SK-N-SH (cell line): ENCODE data around the gene C9orf72. TPM values are rescaled to one million over a fixed set of nuclear protein-coding genes. Genes with fewer than 3 reads are reported as not detected.

Source experiments
- CTCF ChIA-PET: fragments of 300-600, 350-600 bp; formaldehyde crosslinking; extraction: SDS; loops from one replicate; lab custom pipeline; 2021; lab: Yijun Ruan, JAX
- POLR2A ChIA-PET: fragments of 350-600 bp; sonication (Branson Sonifier 250); formaldehyde crosslinking; extraction: SDS; loops from one replicate; lab custom pipeline; 2020; ENCODE audit warnings: antibody characterized with exemption, inconsistent platforms; lab: Yijun Ruan, JAX
- DNase-seq: peaks from one replicate; pipeline ENCODE4 v3.0.0; 2012
- H2AFZ ChIP-seq: fragments of 200-600 bp; sonication (generic); 2 replicates; pipeline ENCODE4 v1.8.1; 2016; ENCODE audit warnings: antibody characterized with exemption, mild to moderate bottlenecking, low read depth
- H3F3A ChIP-seq: fragments of 200-600 bp; sonication (generic); replicated peaks from 2 replicates; pipeline ENCODE3; 2016; ENCODE audit warnings: antibody characterized with exemption, mild to moderate bottlenecking; ENCODE audit not compliant: insufficient read depth
- H3K27ac ChIP-seq, 2 experiments: fragments of 200-500 bp in 1 of 2; fragments of 200-600 bp in 1 of 2; sonication (Bioruptor generic) in 1 of 2; sonication (generic), shearing (Covaris generic) in 1 of 2; 2 replicates each; pipeline versions ENCODE4 v1.5.1 to v1.6.1; 2014 to 2016; ENCODE audit warnings: low read depth in 2 of 2, inconsistent platforms in 1 of 2, low read length in 1 of 2, mild to moderate bottlenecking in 1 of 2, mixed read lengths in 1 of 2
- H3K27me3 ChIP-seq: fragments of 200-600 bp; sonication (generic), shearing (Covaris generic); 2 replicates; pipeline ENCODE4 v1.6.1; 2016; ENCODE audit warnings: mixed run types; ENCODE audit not compliant: insufficient read depth
- H3K36me3 ChIP-seq, 2 experiments: fragments of 200-500 bp in 1 of 2; fragments of 200-600 bp in 1 of 2; sonication (Bioruptor generic) in 1 of 2; sonication (generic) in 1 of 2; replicated peaks in 1 of 2; 2 replicates each; pipeline versions ENCODE3 to v1.5.1; 2014 to 2016; ENCODE audit warnings: low read length in 1 of 2, mild to moderate bottlenecking in 1 of 2; ENCODE audit not compliant: insufficient read depth in 2 of 2, control insufficient read depth in 1 of 2
- H3K4me1 ChIP-seq, 2 experiments: fragments of 200-500 bp in 1 of 2; fragments of 200-600 bp in 1 of 2; sonication (Bioruptor generic) in 1 of 2; sonication (generic), shearing (Covaris generic) in 1 of 2; 2 replicates each; pipeline versions ENCODE4 v1.5.1 to v1.6.1; 2014 to 2016; ENCODE audit warnings: low read depth in 1 of 2, low read length in 1 of 2, mixed run types in 1 of 2; ENCODE audit not compliant: insufficient read depth in 2 of 2, control insufficient read depth in 1 of 2
- H3K4me2 ChIP-seq: fragments of 200-600 bp; sonication (generic), shearing (Covaris generic); 2 replicates; pipeline ENCODE4 v1.6.1; 2017; ENCODE audit warnings: mixed run types
- H3K4me3 ChIP-seq, 2 experiments: fragments of 200-500 bp in 1 of 2; fragments of 200-600 bp in 1 of 2; sonication (Bioruptor generic) in 1 of 2; sonication (generic), shearing (Covaris generic) in 1 of 2; 2 replicates each; pipeline versions ENCODE4 v1.5.1 to v1.8.1; 2014 to 2016; ENCODE audit warnings: low read depth in 2 of 2, inconsistent platforms in 1 of 2, low read length in 1 of 2, mild to moderate bottlenecking in 1 of 2, mixed read lengths in 1 of 2, moderate library complexity in 1 of 2
- H3K79me2 ChIP-seq: fragments of 200-600 bp; sonication (generic); 2 replicates; pipeline ENCODE4 v1.8.1; 2017; ENCODE audit warnings: mild to moderate bottlenecking; ENCODE audit not compliant: insufficient read depth
- H3K9ac ChIP-seq: fragments of 200-600 bp; sonication (generic); 2 replicates; pipeline ENCODE4 v1.6.1; 2017; ENCODE audit warnings: mixed run types
- H3K9me2 ChIP-seq: fragments of 200-600 bp; sonication (generic); 2 replicates; pipeline ENCODE4 v1.6.1; 2017; ENCODE audit warnings: mixed run types
- H3K9me3 ChIP-seq: fragments of 200-600 bp; sonication (generic); 2 replicates; pipeline ENCODE4 v1.6.1; 2017; ENCODE audit warnings: mixed run types, mild to moderate bottlenecking, moderate library complexity
- H4K20me1 ChIP-seq: fragments of 200-600 bp; sonication (generic); 2 replicates; pipeline ENCODE4 v1.6.1; 2017; ENCODE audit warnings: mild to moderate bottlenecking, mixed run types; ENCODE audit not compliant: insufficient read depth
- CHD2 ChIP-seq: fragments of 150-350 bp; IDR thresholded peaks from 2 replicates; pipeline ENCODE4 v1.6.1; 2018; ENCODE audit warnings: low read length; ENCODE audit not compliant: partially characterized antibody
- ELF1 ChIP-seq: IDR thresholded peaks from 2 replicates; pipeline ENCODE4 v1.4.0; 2012
- EP300 ChIP-seq, 2 experiments: IDR thresholded peaks; 2 replicates each; pipeline versions ENCODE4 v1.4.0 to v1.6.1; 2012; ENCODE audit warnings: borderline replicate concordance in 1 of 2, low read depth in 1 of 2, low read length in 1 of 2
- FOSL2 ChIP-seq: IDR thresholded peaks from 2 replicates; pipeline ENCODE4 v1.4.0; 2012; ENCODE audit warnings: low read depth, mild to moderate bottlenecking, moderate library complexity, borderline replicate concordance
- FOXM1 ChIP-seq: IDR thresholded peaks from 2 replicates; pipeline ENCODE4 v1.4.0; 2012; ENCODE audit warnings: low read depth, mild to moderate bottlenecking
- GABPA ChIP-seq: IDR thresholded peaks from 2 replicates; pipeline ENCODE4 v1.4.0; 2012; ENCODE audit warnings: low read depth, mild to moderate bottlenecking
- MEF2A ChIP-seq: IDR thresholded peaks from 2 replicates; pipeline ENCODE4 v1.4.0; 2012; ENCODE audit warnings: low read depth, borderline replicate concordance
- MXI1 ChIP-seq: IDR thresholded peaks from 2 replicates; pipeline ENCODE4 v1.6.1; 2012; ENCODE audit warnings: mild to moderate bottlenecking, low read depth, low read length, improper control_type of control experiment
- PBX3 ChIP-seq: IDR thresholded peaks from 2 replicates; pipeline ENCODE4; 2012
- POLR2AphosphoS5 ChIP-seq: IDR thresholded peaks from 2 replicates; pipeline ENCODE4 v1.6.1; 2012; ENCODE audit warnings: low read depth, low read length
- RCOR1 ChIP-seq: fragments of 150-350 bp; IDR thresholded peaks from 2 replicates; pipeline ENCODE4 v1.6.1; 2017; ENCODE audit warnings: antibody characterized with exemption, low read length
- REST ChIP-seq: IDR thresholded peaks from 2 replicates; pipeline ENCODE4 v1.6.1; 2012; ENCODE audit warnings: mild to moderate bottlenecking, low read depth, low read length, moderate library complexity
- RXRA ChIP-seq: IDR thresholded peaks from 2 replicates; pipeline ENCODE4 v1.4.0; 2012; ENCODE audit warnings: low read depth, mild to moderate bottlenecking, borderline replicate concordance
- SMC3 ChIP-seq: IDR thresholded peaks from 2 replicates; pipeline ENCODE4 v1.6.1; 2012; ENCODE audit warnings: low read depth, low read length, improper control_type of control experiment
- TCF12 ChIP-seq: IDR thresholded peaks from 2 replicates; pipeline ENCODE4 v1.4.0; 2012
- TEAD4 ChIP-seq: IDR thresholded peaks from 2 replicates; pipeline ENCODE4 v1.4.0; 2012; ENCODE audit warnings: mild to moderate bottlenecking, borderline replicate concordance; ENCODE audit not compliant: insufficient read depth
- USF2 ChIP-seq: fragments of 150-350 bp; IDR thresholded peaks from 2 replicates; pipeline ENCODE4 v1.6.1; 2017; ENCODE audit warnings: antibody characterized with exemption, low read length, low read depth, borderline replicate concordance
- polyA plus RNA-seq, 3 experiments: library from polyadenylated mRNA; depleted of rRNA; stranded (reverse); fragments of >200 nt; gene quantifications; 2 replicates each; pipeline ENCODE4 v1.2.3, GENCODE V29; 2012

Gene C9orf72
- polyA plus RNA-seq, 1 of the 3 experiments (the other 2 are of a cell fraction): 4.0 TPM

GRCh38 chr9:27584931-27585330 is 11.7 kb upstream of the C9orf72 start:
- no peaks in the 10 kb centered on the region for H3F3A ChIP-seq
- H3K27ac ChIP-seq: no peak overlapping the region
- POLR2A ChIA-PET: no interaction called here
- H3K4me2 ChIP-seq: no peak overlapping the region
- H3K4me1 ChIP-seq: peaks cover 0 to 5% of the 10 kb centered on the region in 2 experiments; a peak in 1 of 4 replicates
- DNase-seq: no peak
- H3K4me3 ChIP-seq: no peak overlapping the region
- TF ChIP-seq MXI1: no peak
- no peak for TF ChIP-seq PBX3
- no peak for TF ChIP-seq RCOR1
- TF ChIP-seq CHD2: no peak
- TF ChIP-seq GABPA: no peak
- TF ChIP-seq REST: no peak
- no peak for TF ChIP-seq SMC3
- TF ChIP-seq POLR2AphosphoS5: no peak
- no peak for TF ChIP-seq MEF2A
- TF ChIP-seq RXRA: no peak
- TF ChIP-seq TCF12: no peak
- TF ChIP-seq USF2: no peak
- no peak for TF ChIP-seq ELF1
- TF ChIP-seq EP300 (IDR thresholded peaks at IDR 0.05; ENCODE audit: borderline replicate concordance in 1 of 2, low read depth in 1 of 2, low read length in 1 of 2): no peak
- TF ChIP-seq FOSL2: no peak
- TF ChIP-seq TEAD4: no peak
- no peak for TF ChIP-seq FOXM1
- TF ChIP-seq, all 33 proteins: peak for 0
- CTCF ChIA-PET: interaction anchor here (0.7 kb wide), 1 partner anchor 1705 kb away, joined by 3 read pairs; no protein-coding TSS in a partner anchor
- Histone ChIP-seq H3K9me2 (no peaks in the 10 kb centered on the region), H4K20me1 (no peaks in the 10 kb centered on the region), H3K79me2 (no peaks in the 10 kb centered on the region), H2AFZ (no peak overlapping the region), H3K9ac (no peak overlapping the region), H3K9me3 (no peaks in the 10 kb centered on the region), H3K27me3 (no peaks in the 10 kb centered on the region), H3K36me3 (no peaks in the 10 kb centered on the region)
